OCI-LY3 (cell line): ENCODE data around the gene CACNA2D3.

Experiments used
- CTCF ChIP-seq: fragments of 200-600, 300-600 bp; sonication (generic); IDR thresholded peaks from 2 replicates; pipeline ENCODE4 v1.5.1; 2014; ENCODE audit warnings: antibody characterized with exemption, low read length, low read depth
- EZH2phosphoT487 ChIP-seq: fragments of 200-600 bp; shearing (Covaris generic); IDR thresholded peaks from 2 replicates; pipeline ENCODE4 v1.6.1; 2018; ENCODE audit warnings: antibody characterized with exemption, mixed run types, low read depth

- no peak for TF ChIP-seq CTCF
- TF ChIP-seq EZH2phosphoT487 = no peak
Observed at GRCh38 chr3:54988838-54989630, 866.7 kb downstream of the CACNA2D3 start.
